Activated T-cell treated with anti-CD3 and anti-CD28 coated beads, Interleukin-2, amount 50 U/mL, for 24 hours (primary cell): Measurements from ENCODE around the gene AKIRIN2.

ENCODE experiments used
- DNase-seq: peaks from one replicate; pipeline ENCODE4 v3.0.0-alpha.2; 2020
- H3K27ac Mint-ChIP-seq: 2 replicates; pipeline ENCODE4 v1.8.0; 2020; ENCODE audit warnings: mild to moderate bottlenecking, mixed read lengths
- H3K27me3 Mint-ChIP-seq: 2 replicates; pipeline ENCODE4 v1.8.0; 2020; ENCODE audit warnings: mixed read lengths
- H3K36me3 Mint-ChIP-seq: 2 replicates; pipeline ENCODE4 v1.8.0; 2020; ENCODE audit warnings: low read depth, mixed read lengths
- H3K4me1 Mint-ChIP-seq: 2 replicates; pipeline ENCODE4 v1.8.0; 2020; ENCODE audit warnings: low read depth, mixed read lengths
- H3K4me3 Mint-ChIP-seq: 2 replicates; pipeline ENCODE4 v1.8.0; 2020; ENCODE audit warnings: mild to moderate bottlenecking, moderate library complexity, mixed read lengths
- H3K9me3 Mint-ChIP-seq: 2 replicates; pipeline ENCODE4 v1.8.0; 2020; ENCODE audit warnings: mixed read lengths

The AKIRIN2 gene

GRCh38 chr6:87661016-87661415, 41.0 kb downstream of the AKIRIN2 start:
- H3K9me3 Mint-ChIP-seq: no peaks in the 10 kb centered on the region
- peaks cover 11% of the 10 kb centered on the region for H3K4me1 Mint-ChIP-seq
- H3K27ac Mint-ChIP-seq: no peak overlapping the region
- DNase-seq: no peak
- peaks cover 89% of the 10 kb centered on the region for H3K36me3 Mint-ChIP-seq
- no peaks in the 10 kb centered on the region for H3K27me3 Mint-ChIP-seq
- H3K4me3 Mint-ChIP-seq: no peak overlapping the region

GRCh38 chr6:87660226-87660911, 41.7 kb downstream of the AKIRIN2 start:
- H3K4me1 Mint-ChIP-seq: peaks cover 11% of the 10 kb centered on the region
- DNase-seq: no peak
- H3K9me3 Mint-ChIP-seq: no peaks in the 10 kb centered on the region
- H3K27ac Mint-ChIP-seq: peak overlapping the region; percentile 57
- no peaks in the 10 kb centered on the region for H3K27me3 Mint-ChIP-seq
- no peak overlapping the region for H3K4me3 Mint-ChIP-seq
- peaks cover 89% of the 10 kb centered on the region for H3K36me3 Mint-ChIP-seq

DNA sequence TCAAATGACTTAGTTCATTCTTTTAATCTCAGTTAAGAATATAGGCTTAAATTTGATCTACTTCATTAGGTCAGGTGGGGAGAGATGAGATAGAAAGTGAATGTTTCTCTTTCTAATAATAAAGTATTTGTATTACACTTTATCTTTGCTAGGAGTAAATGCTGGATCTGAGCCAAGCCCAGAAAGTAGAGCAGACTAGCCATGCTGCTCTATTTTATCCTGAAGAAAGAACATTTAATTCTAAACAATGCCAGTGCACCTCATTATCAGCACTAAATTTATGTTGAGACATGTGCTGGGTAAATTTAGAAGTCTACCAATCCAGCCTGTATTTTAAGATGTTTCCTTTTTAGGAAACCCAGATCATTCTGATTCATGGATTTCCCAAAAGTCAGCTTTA, 43.5 kb downstream of the AKIRIN2 start:
- Mint-ChIP-seq H3K9me3 (no peaks in the 10 kb centered on the region), H3K4me1 (peaks cover 21% of the 10 kb centered on the region), H3K27ac (no peak overlapping the region), H3K4me3 (no peak overlapping the region), H3K27me3 (no peaks in the 10 kb centered on the region), H3K36me3 (peaks cover 92% of the 10 kb centered on the region)
- no peak for DNase-seq

- H3K36me3 Mint-ChIP-seq: peaks cover 89% of the 10 kb centered on the region
- H3K9me3 Mint-ChIP-seq: no peaks in the 10 kb centered on the region
- no peak for DNase-seq
- H3K4me1 Mint-ChIP-seq: peaks cover 33% of the 10 kb centered on the region
- H3K27ac Mint-ChIP-seq: peak overlapping the region; percentile 1
- no peak overlapping the region for H3K4me3 Mint-ChIP-seq
- no peaks in the 10 kb centered on the region for H3K27me3 Mint-ChIP-seq
Measured at GRCh38 chr6:87656857-87657256, 45.2 kb downstream of the AKIRIN2 start.

DNA sequence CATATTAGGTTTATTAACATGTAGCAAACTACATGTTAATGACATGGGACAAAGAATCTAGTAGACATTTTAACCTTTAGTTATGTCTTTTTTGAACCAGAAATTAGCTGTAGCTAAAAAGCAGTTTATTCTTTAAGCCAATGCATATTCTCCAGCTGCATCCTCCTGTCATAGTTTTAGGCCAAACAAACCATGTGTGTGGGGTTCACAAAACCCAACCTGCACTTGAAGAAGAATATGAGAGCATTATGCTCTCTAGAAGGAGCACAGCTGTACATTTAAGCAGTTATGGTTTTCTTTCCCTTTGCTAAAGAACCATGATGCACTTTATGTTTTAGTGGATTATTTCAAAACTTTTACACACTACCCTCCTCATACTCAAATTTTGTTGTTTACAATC, 46.2 kb downstream of the AKIRIN2 start:
- no peak overlapping the region for H3K27ac Mint-ChIP-seq
- H3K4me1 Mint-ChIP-seq: peaks cover 33% of the 10 kb centered on the region
- no peak for DNase-seq
- H3K27me3 Mint-ChIP-seq: no peaks in the 10 kb centered on the region
- no peaks in the 10 kb centered on the region for H3K9me3 Mint-ChIP-seq
- H3K36me3 Mint-ChIP-seq: peaks cover 87% of the 10 kb centered on the region
- H3K4me3 Mint-ChIP-seq: no peak overlapping the region

GRCh38 chr6:87654875-87655454, 47.1 kb downstream of the AKIRIN2 start:
- Mint-ChIP-seq H3K36me3 (peaks cover 85% of the 10 kb centered on the region), H3K27me3 (no peaks in the 10 kb centered on the region), H3K4me1 (peaks cover 33% of the 10 kb centered on the region), H3K4me3 (no peak overlapping the region), H3K27ac (peak overlapping the region; percentile 3), H3K9me3 (no peaks in the 10 kb centered on the region)
- DNase-seq: no peak

GRCh38 chr6:87654122-87654521, 47.9 kb downstream of the AKIRIN2 start:
- no peak overlapping the region for H3K4me3 Mint-ChIP-seq
- H3K27me3 Mint-ChIP-seq: no peaks in the 10 kb centered on the region
- peaks cover 33% of the 10 kb centered on the region for H3K4me1 Mint-ChIP-seq
- peaks cover 80% of the 10 kb centered on the region for H3K36me3 Mint-ChIP-seq
- DNase-seq: no peak
- peak overlapping the region; percentile 19 for H3K27ac Mint-ChIP-seq
- H3K9me3 Mint-ChIP-seq: no peaks in the 10 kb centered on the region

DNA sequence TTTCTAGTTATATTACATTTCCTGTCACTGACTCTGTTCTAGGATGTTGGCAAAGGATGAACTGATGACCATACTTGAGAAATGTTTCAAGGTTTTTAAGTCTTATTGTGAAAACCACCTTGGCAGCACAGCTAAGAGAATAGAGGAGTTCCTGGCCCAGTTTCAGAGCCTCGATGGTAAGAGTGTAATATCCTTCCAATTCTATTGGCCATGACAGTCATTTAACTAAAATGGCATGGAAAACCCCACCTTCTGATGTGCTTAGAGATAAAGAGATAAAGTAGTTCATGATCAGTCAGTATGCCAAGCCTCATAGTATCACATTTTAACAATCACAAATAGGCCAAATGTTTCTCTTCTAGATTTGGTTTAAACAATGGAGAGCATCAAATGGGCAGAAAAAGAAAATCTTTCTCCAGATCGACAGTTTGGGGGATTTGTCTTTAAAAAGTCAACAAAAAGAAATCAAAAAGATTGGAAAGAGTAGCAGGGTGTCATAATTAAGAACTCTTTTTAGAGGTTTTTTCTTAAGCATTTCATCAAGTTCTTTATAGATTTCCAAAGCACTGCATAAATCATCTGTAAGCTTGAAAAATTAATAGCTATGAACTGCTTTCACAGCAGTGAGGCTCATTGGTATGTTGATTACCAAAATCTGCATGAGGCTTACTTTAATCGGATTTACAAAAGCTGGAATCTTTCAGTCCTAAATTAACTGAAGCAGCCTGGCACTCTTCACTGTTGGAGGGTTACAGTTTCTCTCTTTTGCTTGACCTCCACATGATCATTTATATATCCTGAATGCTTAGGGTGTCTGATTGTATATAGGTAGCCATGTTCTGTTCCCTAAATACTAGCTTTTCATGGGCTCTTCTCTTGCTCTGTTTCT, 48.7 kb downstream of the AKIRIN2 start:
- DNase-seq: no peak
- Mint-ChIP-seq H3K27me3 (no peaks in the 10 kb centered on the region), H3K36me3 (peaks cover 82% of the 10 kb centered on the region), H3K9me3 (no peaks in the 10 kb centered on the region), H3K4me1 (peaks cover 31% of the 10 kb centered on the region), H3K4me3 (no peak overlapping the region), H3K27ac (peak overlapping the region; percentile 69)

- Mint-ChIP-seq H3K9me3 (no peaks in the 10 kb centered on the region), H3K27me3 (no peaks in the 10 kb centered on the region), H3K4me3 (peak overlapping the region; percentile 36), H3K36me3 (peaks cover 63% of the 10 kb centered on the region), H3K27ac (peak overlapping the region; percentile 79), H3K4me1 (peaks cover 18% of the 10 kb centered on the region)
- no peak for DNase-seq
Measured at GRCh38 chr6:87645080-87645479, 57.0 kb downstream of the AKIRIN2 start.

- Mint-ChIP-seq H3K4me1 (peaks cover 18% of the 10 kb centered on the region), H3K4me3 (no peak overlapping the region), H3K36me3 (peaks cover 66% of the 10 kb centered on the region), H3K9me3 (no peaks in the 10 kb centered on the region), H3K27me3 (no peaks in the 10 kb centered on the region), H3K27ac (no peak overlapping the region)
- DNase-seq: no peak
Measured at GRCh38 chr6:87641065-87641692, 60.9 kb downstream of the AKIRIN2 start.

DNA sequence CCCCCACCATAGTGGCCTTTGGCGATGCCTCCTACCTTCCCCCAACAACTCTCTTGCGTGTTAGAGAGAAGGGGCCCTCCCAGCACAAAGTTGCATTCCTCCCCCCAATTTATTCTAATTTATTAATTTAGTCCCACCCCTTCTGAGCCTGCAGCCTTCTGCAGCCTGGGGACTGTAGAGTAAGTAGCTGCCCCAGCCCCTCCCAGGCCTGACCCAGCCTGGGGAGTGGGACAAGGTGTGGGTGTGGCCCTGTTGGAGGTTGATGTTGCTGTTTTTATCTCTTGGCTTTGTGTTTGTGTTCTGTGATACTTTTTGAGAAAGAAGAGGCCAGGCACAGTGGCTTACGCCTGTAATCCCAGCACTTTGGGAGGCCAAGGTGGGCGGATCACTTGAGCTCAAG, 62.7 kb downstream of the AKIRIN2 start:
- peaks cover 6% of the 10 kb centered on the region for H3K4me1 Mint-ChIP-seq
- no peak for DNase-seq
- peaks cover 72% of the 10 kb centered on the region for H3K36me3 Mint-ChIP-seq

DNA sequence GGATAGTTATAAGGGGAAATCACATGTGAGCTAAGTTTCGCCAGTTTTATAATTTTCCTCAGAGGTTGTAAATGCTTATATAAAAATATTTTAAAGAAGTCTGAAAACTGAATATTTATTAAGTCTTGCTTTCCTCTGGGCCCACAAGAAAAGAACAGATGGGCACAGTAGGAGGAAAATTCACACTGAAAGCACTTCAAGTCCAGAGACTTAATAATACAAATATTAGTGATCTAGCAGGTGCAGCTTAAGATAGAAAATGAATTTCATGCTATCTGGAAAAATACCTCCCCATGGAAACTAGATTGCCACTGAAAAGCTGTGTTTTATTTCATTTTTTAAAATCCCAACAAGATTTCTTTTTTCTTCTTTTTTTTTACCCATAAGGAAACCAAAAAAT, 64.9 kb downstream of the AKIRIN2 start:
- Mint-ChIP-seq H3K27me3 (no peaks in the 10 kb centered on the region), H3K4me3 (no peak overlapping the region), H3K27ac (no peak overlapping the region), H3K4me1 (peaks cover 7% of the 10 kb centered on the region), H3K9me3 (no peaks in the 10 kb centered on the region), H3K36me3 (peaks cover 82% of the 10 kb centered on the region)
- DNase-seq: no peak

More for the DNA sequence above, 62.7 kb downstream of the AKIRIN2 start:
- no peak overlapping the region for H3K27ac Mint-ChIP-seq
- no peak overlapping the region for H3K4me3 Mint-ChIP-seq
- H3K27me3 Mint-ChIP-seq: no peaks in the 10 kb centered on the region
- H3K9me3 Mint-ChIP-seq: no peaks in the 10 kb centered on the region

DNA sequence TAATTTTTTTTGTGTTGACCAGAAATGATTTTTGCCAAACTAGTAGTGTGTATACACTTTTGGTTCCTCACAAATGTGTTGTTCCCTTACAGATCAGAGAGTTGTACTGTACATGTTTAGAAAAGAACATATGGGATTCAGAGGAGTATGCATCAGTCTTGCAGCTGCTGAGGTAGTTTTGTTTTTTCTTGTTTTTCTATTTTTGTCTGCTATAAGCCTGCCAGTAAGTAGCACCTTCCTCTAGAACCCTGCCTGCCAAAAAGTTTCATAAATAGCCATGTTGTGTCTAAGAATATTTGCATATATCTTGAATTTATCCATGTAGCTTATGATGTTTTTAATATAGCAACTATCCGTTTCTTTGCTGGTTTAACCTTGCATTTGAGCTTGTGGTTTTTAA, 65.7 kb downstream of the AKIRIN2 start:
- DNase-seq: no peak
- Mint-ChIP-seq H3K4me3 (no peak overlapping the region), H3K27me3 (no peaks in the 10 kb centered on the region), H3K27ac (no peak overlapping the region), H3K9me3 (no peaks in the 10 kb centered on the region), H3K36me3 (peaks cover 81% of the 10 kb centered on the region), H3K4me1 (peaks cover 7% of the 10 kb centered on the region)

DNA sequence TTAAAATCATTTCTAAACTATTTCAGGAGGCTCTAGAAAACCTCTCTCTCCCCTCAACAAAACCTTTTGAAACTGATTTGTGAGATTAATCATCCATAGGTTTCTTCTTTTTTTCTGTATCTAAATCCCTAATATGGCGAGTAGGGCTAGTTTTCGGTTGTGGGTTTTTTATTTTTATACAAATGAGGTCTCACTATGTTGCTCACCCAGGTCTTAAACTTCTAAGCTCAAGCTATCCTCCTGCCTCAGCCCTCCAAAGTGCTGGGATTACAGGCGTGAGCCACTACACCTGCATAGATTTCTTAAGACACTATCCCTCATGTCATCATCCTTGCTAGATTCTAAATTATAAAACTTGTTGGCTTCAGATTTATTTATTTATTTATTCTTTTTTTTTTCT, 68.2 kb downstream of the AKIRIN2 start:
- Mint-ChIP-seq H3K27me3 (no peaks in the 10 kb centered on the region), H3K4me3 (no peak overlapping the region), H3K9me3 (no peaks in the 10 kb centered on the region), H3K4me1 (peaks cover 2% of the 10 kb centered on the region), H3K27ac (no peak overlapping the region), H3K36me3 (peaks cover 78% of the 10 kb centered on the region)
- DNase-seq: no peak
